ENCODE results near the gene ACER3. TPM values are rescaled to one million over a fixed set of nuclear protein-coding genes. Genes with fewer than 3 reads are reported as not detected.

The ACER3 gene
- total and polyA plus RNA-seq, 2 experiments from 2014 or later: 6.2 to 26.5 TPM

DNA sequence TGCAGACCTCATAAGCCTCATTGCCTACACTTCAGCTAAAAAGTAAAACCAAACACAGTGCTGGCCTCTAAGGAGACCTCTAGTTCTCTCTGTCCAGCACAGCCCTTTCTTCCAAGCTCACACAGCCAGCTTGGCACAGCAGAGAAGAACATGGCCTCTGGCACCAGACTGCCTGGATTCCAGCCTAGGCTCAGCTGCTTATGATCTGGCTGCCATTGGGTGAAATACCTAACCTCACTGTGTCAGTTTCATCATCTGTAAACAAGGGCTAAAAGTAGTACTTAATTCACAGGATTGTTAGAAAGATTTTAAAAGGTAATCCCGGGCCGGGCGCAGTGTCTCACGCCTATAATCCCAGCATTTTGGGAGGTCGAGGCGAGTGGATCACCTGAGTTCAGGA lies 9.9 kb upstream of the ACER3 start:
- no peaks in the 10 kb centered on the region for H4K20me1 ChIP-seq (replicated peaks; ENCODE audit: insufficient read depth)
- no peak overlapping the region for H3K4me3 ChIP-seq
- H3K4me1 Mint-ChIP-seq: no peaks in the 10 kb centered on the region
- no peaks in the 10 kb centered on the region for H3K36me3 ChIP-seq (ENCODE audit: insufficient read depth)
- H3K27ac ChIP-seq (ENCODE audit: low read depth): no peak overlapping the region
- H3K9me2 ChIP-seq (ENCODE audit: insufficient read depth): no peaks in the 10 kb centered on the region
- H3K36me3 Mint-ChIP-seq (ENCODE audit: low read depth): no peaks in the 10 kb centered on the region
- H3K27me3 Mint-ChIP-seq (ENCODE audit: insufficient read depth, low read depth, poor library complexity): no peaks in the 10 kb centered on the region
- no peak overlapping the region for H3K4me2 ChIP-seq
- ATAC-seq: no peak
- no peak overlapping the region for H3K27ac Mint-ChIP-seq
- no peaks in the 10 kb centered on the region for H3K27me3 ChIP-seq (ENCODE audit: insufficient read depth)
- no peak overlapping the region for H3K4me3 Mint-ChIP-seq
- H3K4me1 ChIP-seq (ENCODE audit: insufficient read depth): no peaks in the 10 kb centered on the region
- H3K9me3 Mint-ChIP-seq: no peaks in the 10 kb centered on the region
- no peaks in the 10 kb centered on the region for H3K79me2 ChIP-seq (replicated peaks; ENCODE audit: insufficient read depth)
- no peak overlapping the region for H2AFZ ChIP-seq
- DNase-seq (ENCODE audit: low spot score): no peak
- TF ChIP-seq POLR2AphosphoS5 (IDR thresholded peaks at IDR 0.05; ENCODE audit: low read depth) (no peak), EZH2 (IDR thresholded peaks at IDR 0.05; ENCODE audit: low read depth, unreplicated experiment) (no peak), NANOG (IDR thresholded peaks at IDR 0.05; ENCODE audit: borderline replicate concordance) (no peak)
- TF ChIP-seq, protein P1, sequence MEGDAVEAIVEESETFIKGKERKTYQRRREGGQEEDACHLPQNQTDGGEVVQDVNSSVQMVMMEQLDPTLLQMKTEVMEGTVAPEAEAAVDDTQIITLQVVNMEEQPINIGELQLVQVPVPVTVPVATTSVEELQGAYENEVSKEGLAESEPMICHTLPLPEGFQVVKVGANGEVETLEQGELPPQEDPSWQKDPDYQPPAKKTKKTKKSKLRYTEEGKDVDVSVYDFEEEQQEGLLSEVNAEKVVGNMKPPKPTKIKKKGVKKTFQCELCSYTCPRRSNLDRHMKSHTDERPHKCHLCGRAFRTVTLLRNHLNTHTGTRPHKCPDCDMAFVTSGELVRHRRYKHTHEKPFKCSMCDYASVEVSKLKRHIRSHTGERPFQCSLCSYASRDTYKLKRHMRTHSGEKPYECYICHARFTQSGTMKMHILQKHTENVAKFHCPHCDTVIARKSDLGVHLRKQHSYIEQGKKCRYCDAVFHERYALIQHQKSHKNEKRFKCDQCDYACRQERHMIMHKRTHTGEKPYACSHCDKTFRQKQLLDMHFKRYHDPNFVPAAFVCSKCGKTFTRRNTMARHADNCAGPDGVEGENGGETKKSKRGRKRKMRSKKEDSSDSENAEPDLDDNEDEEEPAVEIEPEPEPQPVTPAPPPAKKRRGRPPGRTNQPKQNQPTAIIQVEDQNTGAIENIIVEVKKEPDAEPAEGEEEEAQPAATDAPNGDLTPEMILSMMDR (conservative IDR thresholded peaks at IDR 0.05; ENCODE audit: low read depth in 2 of 2): no peak
- TF ChIP-seq, protein P2, sequence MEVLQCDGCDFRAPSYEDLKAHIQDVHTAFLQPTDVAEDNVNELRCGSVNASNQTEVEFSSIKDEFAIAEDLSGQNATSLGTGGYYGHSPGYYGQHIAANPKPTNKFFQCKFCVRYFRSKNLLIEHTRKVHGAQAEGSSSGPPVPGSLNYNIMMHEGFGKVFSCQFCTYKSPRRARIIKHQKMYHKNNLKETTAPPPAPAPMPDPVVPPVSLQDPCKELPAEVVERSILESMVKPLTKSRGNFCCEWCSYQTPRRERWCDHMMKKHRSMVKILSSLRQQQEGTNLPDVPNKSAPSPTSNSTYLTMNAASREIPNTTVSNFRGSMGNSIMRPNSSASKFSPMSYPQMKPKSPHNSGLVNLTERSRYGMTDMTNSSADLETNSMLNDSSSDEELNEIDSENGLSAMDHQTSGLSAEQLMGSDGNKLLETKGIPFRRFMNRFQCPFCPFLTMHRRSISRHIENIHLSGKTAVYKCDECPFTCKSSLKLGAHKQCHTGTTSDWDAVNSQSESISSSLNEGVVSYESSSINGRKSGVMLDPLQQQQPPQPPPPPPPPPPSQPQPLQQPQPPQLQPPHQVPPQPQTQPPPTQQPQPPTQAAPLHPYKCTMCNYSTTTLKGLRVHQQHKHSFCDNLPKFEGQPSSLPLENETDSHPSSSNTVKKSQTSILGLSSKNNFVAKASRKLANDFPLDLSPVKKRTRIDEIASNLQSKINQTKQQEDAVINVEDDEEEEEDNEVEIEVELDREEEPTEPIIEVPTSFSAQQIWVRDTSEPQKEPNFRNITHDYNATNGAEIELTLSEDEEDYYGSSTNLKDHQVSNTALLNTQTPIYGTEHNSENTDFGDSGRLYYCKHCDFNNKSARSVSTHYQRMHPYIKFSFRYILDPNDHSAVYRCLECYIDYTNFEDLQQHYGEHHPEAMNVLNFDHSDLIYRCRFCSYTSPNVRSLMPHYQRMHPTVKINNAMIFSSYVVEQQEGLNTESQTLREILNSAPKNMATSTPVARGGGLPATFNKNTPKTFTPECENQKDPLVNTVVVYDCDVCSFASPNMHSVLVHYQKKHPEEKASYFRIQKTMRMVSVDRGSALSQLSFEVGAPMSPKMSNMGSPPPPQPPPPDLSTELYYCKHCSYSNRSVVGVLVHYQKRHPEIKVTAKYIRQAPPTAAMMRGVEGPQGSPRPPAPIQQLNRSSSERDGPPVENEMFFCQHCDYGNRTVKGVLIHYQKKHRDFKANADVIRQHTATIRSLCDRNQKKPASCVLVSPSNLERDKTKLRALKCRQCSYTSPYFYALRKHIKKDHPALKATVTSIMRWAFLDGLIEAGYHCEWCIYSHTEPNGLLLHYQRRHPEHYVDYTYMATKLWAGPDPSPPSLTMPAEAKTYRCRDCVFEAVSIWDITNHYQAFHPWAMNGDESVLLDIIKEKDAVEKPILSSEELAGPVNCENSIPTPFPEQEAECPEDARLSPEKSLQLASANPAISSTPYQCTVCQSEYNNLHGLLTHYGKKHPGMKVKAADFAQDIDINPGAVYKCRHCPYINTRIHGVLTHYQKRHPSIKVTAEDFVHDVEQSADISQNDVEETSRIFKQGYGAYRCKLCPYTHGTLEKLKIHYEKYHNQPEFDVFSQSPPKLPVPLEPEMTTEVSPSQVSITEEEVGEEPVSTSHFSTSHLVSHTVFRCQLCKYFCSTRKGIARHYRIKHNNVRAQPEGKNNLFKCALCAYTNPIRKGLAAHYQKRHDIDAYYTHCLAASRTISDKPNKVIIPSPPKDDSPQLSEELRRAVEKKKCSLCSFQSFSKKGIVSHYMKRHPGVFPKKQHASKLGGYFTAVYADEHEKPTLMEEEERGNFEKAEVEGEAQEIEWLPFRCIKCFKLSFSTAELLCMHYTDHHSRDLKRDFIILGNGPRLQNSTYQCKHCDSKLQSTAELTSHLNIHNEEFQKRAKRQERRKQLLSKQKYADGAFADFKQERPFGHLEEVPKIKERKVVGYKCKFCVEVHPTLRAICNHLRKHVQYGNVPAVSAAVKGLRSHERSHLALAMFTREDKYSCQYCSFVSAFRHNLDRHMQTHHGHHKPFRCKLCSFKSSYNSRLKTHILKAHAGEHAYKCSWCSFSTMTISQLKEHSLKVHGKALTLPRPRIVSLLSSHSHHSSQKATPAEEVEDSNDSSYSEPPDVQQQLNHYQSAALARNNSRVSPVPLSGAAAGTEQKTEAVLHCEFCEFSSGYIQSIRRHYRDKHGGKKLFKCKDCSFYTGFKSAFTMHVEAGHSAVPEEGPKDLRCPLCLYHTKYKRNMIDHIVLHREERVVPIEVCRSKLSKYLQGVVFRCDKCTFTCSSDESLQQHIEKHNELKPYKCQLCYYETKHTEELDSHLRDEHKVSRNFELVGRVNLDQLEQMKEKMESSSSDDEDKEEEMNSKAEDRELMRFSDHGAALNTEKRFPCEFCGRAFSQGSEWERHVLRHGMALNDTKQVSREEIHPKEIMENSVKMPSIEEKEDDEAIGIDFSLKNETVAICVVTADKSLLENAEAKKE (CRISPR knock-in tag; IDR thresholded peaks at IDR 0.05): no peak
- TF ChIP-seq, protein P3, sequence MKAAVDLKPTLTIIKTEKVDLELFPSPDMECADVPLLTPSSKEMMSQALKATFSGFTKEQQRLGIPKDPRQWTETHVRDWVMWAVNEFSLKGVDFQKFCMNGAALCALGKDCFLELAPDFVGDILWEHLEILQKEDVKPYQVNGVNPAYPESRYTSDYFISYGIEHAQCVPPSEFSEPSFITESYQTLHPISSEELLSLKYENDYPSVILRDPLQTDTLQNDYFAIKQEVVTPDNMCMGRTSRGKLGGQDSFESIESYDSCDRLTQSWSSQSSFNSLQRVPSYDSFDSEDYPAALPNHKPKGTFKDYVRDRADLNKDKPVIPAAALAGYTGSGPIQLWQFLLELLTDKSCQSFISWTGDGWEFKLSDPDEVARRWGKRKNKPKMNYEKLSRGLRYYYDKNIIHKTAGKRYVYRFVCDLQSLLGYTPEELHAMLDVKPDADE (IDR thresholded peaks at IDR 0.05): no peak
- H3F3A ChIP-seq (replicated peaks; ENCODE audit: low read depth): no peaks in the 10 kb centered on the region
